BLaER1 treated with 17β-estradiol and CSF1 and Interleukin-3, amounts not matched to agents 10 nM and 100 nM (cell line): ENCODE results near the gene BLID.

Experiments
- H3K27ac ChIP-seq, 11 experiments: shearing (Covaris generic); formaldehyde crosslinking; 2 replicates each; pipeline ENCODE4 v1.8.1; 2022
- H3K27me3 ChIP-seq, 11 experiments: shearing (Covaris generic); formaldehyde crosslinking; 2 replicates each; pipeline ENCODE4 v1.8.1; 2022
- H3K36me3 ChIP-seq, 11 experiments: shearing (Covaris generic); formaldehyde crosslinking; 2 replicates each; pipeline ENCODE4 v1.8.1; 2022
- H3K4me1 ChIP-seq, 10 experiments: shearing (Covaris generic); formaldehyde crosslinking; 2 replicates each; pipeline ENCODE4 v1.8.1; 2022
- H3K4me2 ChIP-seq, 11 experiments: shearing (Covaris generic); formaldehyde crosslinking; 2 replicates each; pipeline ENCODE4 v1.8.1; 2022
- H3K4me3 ChIP-seq, 10 experiments: shearing (Covaris generic); formaldehyde crosslinking; 2 replicates each; pipeline ENCODE4 v1.8.1; 2022
- H3K9ac ChIP-seq, 11 experiments: shearing (Covaris generic); formaldehyde crosslinking; 2 replicates each; pipeline ENCODE4 v1.8.1; 2022
- H3K9me3 ChIP-seq, 11 experiments: shearing (Covaris generic); formaldehyde crosslinking; replicated peaks in 1 of 11; 2 replicates each; pipeline ENCODE4 v1.8.1; 2022
- H4K20me1 ChIP-seq, 11 experiments: shearing (Covaris generic); formaldehyde crosslinking; 2 replicates each; pipeline ENCODE4 v1.8.1; 2022
- Cebpa-rat ChIP-seq, 11 experiments: shearing (Covaris generic); IDR thresholded peaks; 2 replicates each; pipeline ENCODE4 v1.8.1; 2022

The BLID gene

DNA sequence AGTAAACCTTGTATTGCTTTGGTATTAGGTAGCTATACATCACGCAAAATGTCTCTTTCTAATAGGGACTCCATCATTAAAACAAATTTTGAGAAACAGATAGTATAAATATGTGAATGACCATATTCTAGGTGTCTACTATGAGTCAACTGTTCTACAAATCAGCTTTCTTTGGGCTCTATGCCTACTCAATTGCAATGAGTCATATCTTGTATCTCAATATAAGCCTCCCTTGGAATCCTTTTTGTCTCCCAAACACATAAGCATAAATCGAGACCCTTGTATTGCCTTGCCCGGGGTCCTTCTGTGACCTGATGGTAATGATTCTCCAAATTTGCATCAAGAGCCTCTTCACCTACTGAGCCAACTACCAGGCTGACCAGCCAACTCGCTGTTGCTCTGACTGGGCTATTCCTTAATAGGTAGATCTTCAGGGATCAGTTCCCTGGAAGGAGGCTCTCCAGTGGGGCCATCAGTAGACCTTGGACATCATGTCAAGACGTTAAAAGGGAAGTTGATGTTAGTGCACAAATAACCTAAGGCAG, 22.2 kb downstream of the BLID start:
- H3K27me3 ChIP-seq: peaks cover 0 to under 1% (median 0%) of the 10 kb centered on the region in 11 experiments; a peak in 1 of 22 replicates
- no peak overlapping the region for H3K27ac ChIP-seq
- no peak for TF ChIP-seq Cebpa-rat (IDR thresholded peaks at IDR 0.05)
- no peaks in the 10 kb centered on the region for H3K4me1 ChIP-seq
- no peaks in the 10 kb centered on the region for H4K20me1 ChIP-seq
- H3K9me3 ChIP-seq: no peaks in the 10 kb centered on the region
- no peak overlapping the region for H3K9ac ChIP-seq
- H3K36me3 ChIP-seq: no peaks in the 10 kb centered on the region
- no peak overlapping the region for H3K4me2 ChIP-seq
- no peak overlapping the region for H3K4me3 ChIP-seq

DNA sequence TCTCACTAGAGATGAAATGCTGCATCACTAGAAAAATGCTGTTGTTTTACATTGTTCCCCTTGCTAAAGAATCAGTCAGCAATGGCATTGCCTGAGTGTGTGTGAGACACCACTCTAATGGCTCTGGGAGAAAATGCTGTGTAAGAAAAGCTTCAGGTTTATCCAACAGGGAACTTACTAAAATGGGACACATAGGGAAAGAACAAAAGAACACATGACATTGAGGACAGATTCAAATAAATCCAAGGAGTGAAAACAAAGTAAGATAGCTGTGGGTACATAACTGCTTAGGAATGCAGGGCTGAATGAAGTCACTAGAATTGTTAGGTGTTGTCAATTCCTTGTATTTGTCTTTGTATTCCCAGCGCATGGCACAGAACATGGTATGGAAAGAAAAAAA, 24.2 kb downstream of the BLID start:
- Histone ChIP-seq H3K27ac (no peak overlapping the region), H3K4me1 (no peaks in the 10 kb centered on the region), H3K9me3 (no peaks in the 10 kb centered on the region), H3K4me3 (no peak overlapping the region), H3K4me2 (no peak overlapping the region), H3K36me3 (no peaks in the 10 kb centered on the region), H3K27me3 (no peaks in the 10 kb centered on the region), H4K20me1 (no peaks in the 10 kb centered on the region), H3K9ac (no peak overlapping the region)
- TF ChIP-seq Cebpa-rat (IDR thresholded peaks at IDR 0.05): no peak

DNA sequence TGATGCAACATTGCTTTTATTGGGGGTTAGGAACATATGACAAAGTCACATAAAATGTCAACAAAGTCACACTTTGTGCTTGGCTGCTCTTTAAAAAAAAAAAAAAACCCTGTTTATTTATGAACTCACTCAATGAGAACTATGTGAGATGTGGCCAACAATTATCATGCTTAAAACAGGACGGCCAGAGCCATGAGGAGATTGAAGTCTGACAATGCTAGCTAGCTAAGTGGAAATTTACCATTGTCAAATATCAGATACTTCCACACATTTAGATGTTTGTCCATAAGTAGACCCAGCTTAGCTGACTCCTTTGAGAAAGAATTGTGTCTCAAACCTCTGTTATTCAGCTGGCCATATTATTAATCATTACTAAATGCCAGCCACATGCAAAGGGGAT, 26.9 kb downstream of the BLID start:
- H3K4me1 ChIP-seq: no peaks in the 10 kb centered on the region
- H4K20me1 ChIP-seq: no peaks in the 10 kb centered on the region
- H3K9ac ChIP-seq: no peak overlapping the region
- no peak overlapping the region for H3K4me3 ChIP-seq
- H3K9me3 ChIP-seq: no peaks in the 10 kb centered on the region
- H3K36me3 ChIP-seq: no peaks in the 10 kb centered on the region
- no peaks in the 10 kb centered on the region for H3K27me3 ChIP-seq
- no peak for TF ChIP-seq Cebpa-rat (IDR thresholded peaks at IDR 0.05)
- H3K27ac ChIP-seq: no peak overlapping the region
- H3K4me2 ChIP-seq: no peak overlapping the region

DNA sequence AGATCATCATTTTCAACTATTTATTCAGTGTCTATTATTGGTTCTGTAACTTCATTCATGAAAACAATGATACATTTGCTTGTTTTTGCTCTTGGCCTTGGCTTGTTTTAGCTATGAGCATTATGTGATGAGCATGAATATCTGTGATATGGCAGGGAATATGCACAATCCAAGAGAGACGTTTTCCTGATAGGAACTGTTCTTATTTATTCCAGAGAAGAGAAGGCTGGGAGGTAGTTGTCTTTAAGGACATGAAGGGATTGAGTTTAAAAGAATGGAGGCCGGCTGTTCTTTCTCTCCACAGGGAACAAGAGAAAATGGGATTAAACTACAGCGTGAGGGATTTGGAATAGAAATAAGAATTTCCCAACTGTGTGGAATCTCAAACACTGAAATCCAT, 30.3 kb downstream of the BLID start:
- TF ChIP-seq Cebpa-rat (IDR thresholded peaks at IDR 0.05): no peak
- Histone ChIP-seq H4K20me1 (no peaks in the 10 kb centered on the region), H3K27ac (no peak overlapping the region), H3K9ac (no peak overlapping the region), H3K27me3 (no peaks in the 10 kb centered on the region), H3K4me1 (no peaks in the 10 kb centered on the region), H3K9me3 (no peaks in the 10 kb centered on the region), H3K36me3 (no peaks in the 10 kb centered on the region), H3K4me2 (no peak overlapping the region), H3K4me3 (no peak overlapping the region)

DNA sequence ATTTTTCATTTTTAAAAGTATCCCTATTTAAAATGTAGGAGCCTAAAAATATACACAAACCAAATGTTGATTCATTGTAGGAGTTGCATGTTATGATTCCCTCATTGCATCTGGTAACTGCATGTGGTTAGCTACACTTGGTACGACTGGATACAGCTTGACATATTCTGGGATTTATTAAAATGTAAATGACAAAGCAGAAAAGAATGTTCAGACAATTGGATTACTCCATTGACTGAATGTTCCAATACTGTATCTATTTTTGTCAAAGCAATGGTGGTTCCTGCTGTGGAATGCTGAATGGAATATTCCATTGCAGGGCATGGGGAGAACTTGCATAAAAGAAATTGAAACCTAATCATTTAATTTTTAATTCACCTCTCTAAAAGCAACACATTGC, 30.8 kb downstream of the BLID start:
- Histone ChIP-seq H3K9me3 (no peaks in the 10 kb centered on the region), H3K36me3 (no peaks in the 10 kb centered on the region), H3K4me1 (no peaks in the 10 kb centered on the region), H3K9ac (no peak overlapping the region), H3K4me3 (no peak overlapping the region), H3K27me3 (no peaks in the 10 kb centered on the region), H3K4me2 (no peak overlapping the region), H4K20me1 (no peaks in the 10 kb centered on the region), H3K27ac (no peak overlapping the region)
- TF ChIP-seq Cebpa-rat (IDR thresholded peaks at IDR 0.05): no peak

DNA sequence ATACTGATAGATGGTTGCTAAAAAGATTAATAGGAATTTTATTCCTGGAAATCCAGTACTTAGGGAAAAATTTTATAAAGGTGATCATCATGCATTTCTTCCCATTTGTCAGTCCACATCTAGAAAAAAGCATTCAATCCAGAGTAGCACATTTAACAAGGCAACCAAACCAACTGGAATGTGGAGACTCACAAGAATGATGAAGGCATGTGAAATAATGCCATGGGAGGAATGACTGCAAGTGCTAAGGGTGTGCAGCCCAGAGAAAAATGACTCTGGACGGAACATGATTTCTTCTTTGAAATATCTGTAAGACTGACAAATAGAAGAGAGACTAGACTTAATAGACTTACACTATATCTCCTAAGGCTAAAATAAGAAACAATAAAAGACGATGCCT, 33.8 kb downstream of the BLID start:
- no peaks in the 10 kb centered on the region for H3K9me3 ChIP-seq
- no peaks in the 10 kb centered on the region for H3K36me3 ChIP-seq
- no peak overlapping the region for H3K9ac ChIP-seq
- no peak overlapping the region for H3K4me2 ChIP-seq
- H3K4me1 ChIP-seq: no peaks in the 10 kb centered on the region
- H3K4me3 ChIP-seq: no peak overlapping the region
- no peak for TF ChIP-seq Cebpa-rat (IDR thresholded peaks at IDR 0.05)
- no peaks in the 10 kb centered on the region for H3K27me3 ChIP-seq
- no peaks in the 10 kb centered on the region for H4K20me1 ChIP-seq
- H3K27ac ChIP-seq: no peak overlapping the region

DNA sequence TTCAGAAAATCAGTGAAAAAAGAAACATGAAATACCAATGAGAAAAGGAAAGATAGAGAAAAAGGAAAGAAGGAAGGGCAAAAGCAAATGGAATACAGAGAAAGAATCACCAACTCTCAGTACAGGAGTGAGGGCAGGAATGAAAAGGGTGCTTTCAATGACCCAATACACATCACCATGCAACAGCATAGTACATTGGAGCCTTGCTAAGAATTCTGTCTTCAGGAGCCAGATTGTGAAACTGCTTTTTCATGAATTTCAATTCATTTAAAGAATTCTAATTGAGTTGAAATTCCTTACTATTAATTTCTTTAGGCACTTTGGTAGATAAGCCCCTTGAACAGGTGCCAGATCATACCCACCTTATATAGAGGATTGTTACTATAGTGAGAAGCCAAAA, 34.9 kb downstream of the BLID start:
- no peak overlapping the region for H3K27ac ChIP-seq
- no peaks in the 10 kb centered on the region for H3K4me1 ChIP-seq
- no peak overlapping the region for H3K4me3 ChIP-seq
- no peaks in the 10 kb centered on the region for H3K9me3 ChIP-seq
- no peak overlapping the region for H3K4me2 ChIP-seq
- no peaks in the 10 kb centered on the region for H3K36me3 ChIP-seq
- no peak overlapping the region for H3K9ac ChIP-seq
- TF ChIP-seq Cebpa-rat (IDR thresholded peaks at IDR 0.05): no peak
- no peaks in the 10 kb centered on the region for H4K20me1 ChIP-seq
- H3K27me3 ChIP-seq: no peaks in the 10 kb centered on the region

DNA sequence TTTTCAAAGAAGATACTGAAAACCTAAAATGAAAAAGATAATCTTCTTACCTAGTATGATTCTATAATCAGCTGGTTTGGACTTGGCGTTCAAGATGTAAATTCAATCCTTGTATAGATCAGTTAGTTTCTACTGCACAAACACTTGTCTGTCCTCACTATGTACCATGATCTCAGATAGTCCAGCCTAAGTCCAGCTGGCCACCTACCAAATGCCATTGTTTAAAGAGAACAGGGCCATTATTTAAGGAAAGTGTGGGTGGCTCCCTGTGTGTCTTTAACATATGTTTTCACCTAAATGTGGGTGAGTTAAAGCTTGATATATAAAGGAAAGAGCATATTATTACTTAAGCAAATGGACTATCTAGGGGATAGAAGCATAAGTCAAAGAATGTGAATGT, 38.6 kb downstream of the BLID start:
- H3K4me2 ChIP-seq: no peak overlapping the region
- TF ChIP-seq Cebpa-rat (IDR thresholded peaks at IDR 0.05): no peak
- H3K4me1 ChIP-seq: no peaks in the 10 kb centered on the region
- H3K9ac ChIP-seq: no peak overlapping the region
- H3K36me3 ChIP-seq: no peaks in the 10 kb centered on the region
- H3K27me3 ChIP-seq: no peaks in the 10 kb centered on the region
- H3K27ac ChIP-seq: no peak overlapping the region
- H3K9me3 ChIP-seq: no peaks in the 10 kb centered on the region
- no peaks in the 10 kb centered on the region for H4K20me1 ChIP-seq
- H3K4me3 ChIP-seq: no peak overlapping the region

DNA sequence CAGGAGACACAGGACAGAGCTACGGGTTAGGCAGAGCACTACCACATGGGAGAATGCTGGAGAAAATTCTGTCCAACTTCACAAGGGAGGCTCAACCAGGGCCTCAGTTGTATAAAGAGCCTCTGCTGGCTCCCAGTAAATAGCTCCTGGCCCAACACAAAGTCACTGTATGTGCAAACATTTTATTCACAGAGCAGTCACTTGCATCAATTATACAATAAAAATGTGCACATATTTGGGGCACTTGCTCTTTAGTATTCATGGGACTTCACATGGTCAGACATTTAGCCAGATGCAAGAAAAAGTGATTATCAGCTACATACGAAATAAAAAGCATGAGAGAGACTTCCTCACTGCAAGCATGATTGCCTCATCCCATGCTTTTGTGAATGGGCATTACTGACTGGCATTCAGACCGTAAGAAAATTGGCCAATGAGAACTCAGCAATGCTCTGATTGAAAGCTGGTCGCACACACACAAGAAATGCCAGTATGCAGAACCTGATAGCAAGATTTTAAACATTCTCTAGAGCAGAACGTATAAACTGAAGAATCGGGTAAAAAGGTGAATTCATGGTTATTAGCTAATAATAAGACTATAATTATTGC, 39.4 kb downstream of the BLID start:
- Histone ChIP-seq H4K20me1 (no peaks in the 10 kb centered on the region), H3K9me3 (no peaks in the 10 kb centered on the region), H3K27ac (no peak overlapping the region), H3K4me2 (no peak overlapping the region), H3K4me3 (no peak overlapping the region), H3K27me3 (no peaks in the 10 kb centered on the region), H3K9ac (no peak overlapping the region), H3K36me3 (no peaks in the 10 kb centered on the region), H3K4me1 (no peaks in the 10 kb centered on the region)
- TF ChIP-seq Cebpa-rat (IDR thresholded peaks at IDR 0.05): no peak

DNA sequence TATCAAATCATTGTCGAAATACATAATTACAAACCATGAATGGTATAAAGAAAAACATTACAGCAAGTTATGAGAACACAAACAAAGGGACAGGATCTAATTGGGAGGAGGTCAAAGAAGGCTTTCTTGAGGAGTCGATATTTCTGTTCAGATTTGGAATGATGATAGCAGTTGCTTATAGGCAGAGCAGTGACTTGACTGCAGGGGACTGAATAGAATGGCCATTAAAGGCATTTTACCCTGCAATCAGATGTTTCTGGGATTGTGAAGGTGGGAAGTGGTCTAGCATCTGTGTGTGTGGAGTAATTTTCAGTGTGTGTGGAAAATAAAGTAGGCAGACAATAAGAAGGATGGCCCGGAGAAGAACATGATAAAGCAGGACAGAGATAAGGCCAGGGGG, 41.0 kb downstream of the BLID start:
- no peak for TF ChIP-seq Cebpa-rat (IDR thresholded peaks at IDR 0.05)
- H3K27me3 ChIP-seq: no peaks in the 10 kb centered on the region
- no peak overlapping the region for H3K4me3 ChIP-seq
- H3K9me3 ChIP-seq: no peaks in the 10 kb centered on the region
- H3K4me1 ChIP-seq: peaks cover 0 to 4% (median 0%) of the 10 kb centered on the region in 10 experiments; a peak in 4 of 20 replicates
- H3K4me2 ChIP-seq: no peak overlapping the region
- H3K36me3 ChIP-seq: no peaks in the 10 kb centered on the region
- H3K9ac ChIP-seq: no peak overlapping the region
- H3K27ac ChIP-seq: no peak overlapping the region
- no peaks in the 10 kb centered on the region for H4K20me1 ChIP-seq
